Ishikawa (cell line): ENCODE results near the gene SHISA8.

Source experiments
- EP300 ChIP-seq: IDR thresholded peaks from 2 replicates; pipeline ENCODE4 v1.6.1; 2012; ENCODE audit warnings: borderline replicate concordance
- FOXM1 ChIP-seq: IDR thresholded peaks from 2 replicates; pipeline ENCODE4 v1.6.1; 2012; ENCODE audit warnings: low read depth, borderline replicate concordance
- MAX ChIP-seq: IDR thresholded peaks from 2 replicates; pipeline ENCODE4 v1.6.1; 2012
- NFIC ChIP-seq: IDR thresholded peaks from 2 replicates; pipeline ENCODE4 v1.6.1; 2012
- REST ChIP-seq: IDR thresholded peaks from 2 replicates; pipeline ENCODE4 v1.6.1; 2012; ENCODE audit warnings: low read depth, mild to moderate bottlenecking
- TAF1 ChIP-seq: IDR thresholded peaks from 2 replicates; pipeline ENCODE4 v1.6.1; 2012; ENCODE audit warnings: low read depth, mild to moderate bottlenecking
- TCF12 ChIP-seq: IDR thresholded peaks from 2 replicates; pipeline ENCODE4 v1.6.1; 2012; ENCODE audit warnings: low read depth
- ZBTB7A ChIP-seq: IDR thresholded peaks from 2 replicates; pipeline ENCODE4 v1.6.1; 2012; ENCODE audit warnings: low read depth

DNA sequence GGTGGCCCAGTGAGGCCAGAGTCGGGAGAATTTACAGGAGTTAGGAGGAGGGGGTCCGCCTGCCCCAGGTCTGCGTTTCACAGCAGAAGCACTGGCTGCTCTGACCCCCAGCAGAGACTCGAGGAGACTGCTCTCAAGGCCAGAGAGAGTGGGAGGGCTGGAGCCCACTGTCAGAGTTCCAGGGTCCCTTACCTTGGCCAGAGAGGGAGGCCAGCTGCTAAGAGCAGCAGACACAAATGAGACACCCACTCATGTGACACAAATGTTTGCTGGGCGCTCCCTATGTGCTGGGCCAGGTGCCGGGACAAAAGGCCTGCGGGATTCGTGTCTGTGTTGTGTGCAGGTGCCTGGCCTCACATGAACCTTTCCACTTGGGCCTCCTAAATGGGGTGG, 14.5 kb upstream of the SHISA8 start:
- TF ChIP-seq FOXM1 (no peak), EP300 (no peak), TAF1 (no peak), ZBTB7A (no peak), NFIC (no peak), MAX (no peak), REST (no peak), TCF12 (no peak)
